Body of pancreas (tissue), 4 donors: Measurements from ENCODE around the gene NR1H3. TPM values are rescaled to one million over a fixed set of nuclear protein-coding genes. Genes with fewer than 3 reads are reported as not detected.

Experiments
- ATAC-seq: fragments of 150-250 bp; one replicate; pipeline ENCODE4 v1.9.1; 2016
- DNase-seq, 4 donors: peaks; one replicate each; pipeline ENCODE4 v3.0.0-alpha.2; 2019
- H3K27ac ChIP-seq, 4 donors: fragments of 200-600 bp; sonication (generic); 1 replicate in 3 of 4; 2 replicates in 1 of 4; pipeline versions ENCODE4 v1.5.1 to v1.6.1; 2016 to 2019; ENCODE audit warnings: mild to moderate bottlenecking in 1 of 4, mixed read lengths in 1 of 4, moderate library complexity in 1 of 4
- H3K27me3 ChIP-seq, 2 donors: fragments of 200-600 bp; sonication (generic); one replicate each; pipeline ENCODE4 v1.6.0; 2016; ENCODE audit warnings: mild to moderate bottlenecking in 1 of 2
- H3K36me3 ChIP-seq, 2 donors: fragments of 200-600 bp; sonication (generic); replicated peaks in 1 of 2; 2 replicates each; pipeline ENCODE4 v1.5.1; 2016; ENCODE audit warnings: low read depth in 2 of 2; ENCODE audit not compliant: insufficient read depth in 1 of 2
- H3K4me1 ChIP-seq: fragments of 200-600 bp; sonication (generic); one replicate; pipeline ENCODE4 v1.6.0; 2016
- H3K4me3 ChIP-seq, 2 donors: fragments of 200-600 bp; sonication (generic); 1 replicate in 1 of 2; 2 replicates in 1 of 2; pipeline ENCODE4 v1.5.1; 2016 to 2019
- H3K9me3 ChIP-seq, 3 donors: fragments of 200-600 bp; sonication (generic); 1 replicate in 2 of 3; 2 replicates in 1 of 3; pipeline ENCODE4 v1.5.1; 2016
- CTCF ChIP-seq, 7 experiments: fragments of 450-650 bp in 4 of 7; fragments of 200-600 bp in 3 of 7; sonication (generic) in 3 of 7; IDR thresholded peaks; one replicate each; pipeline ENCODE4 v1.5.1; 2016 to 2019; ENCODE audit warnings: antibody characterized with exemption in 7 of 7
- POLR2A ChIP-seq, 3 donors: fragments of 450-650 bp; IDR thresholded peaks; one replicate each; pipeline ENCODE4 v1.6.1; 2016; ENCODE audit warnings: antibody characterized with exemption in 3 of 3, mild to moderate bottlenecking in 2 of 3
- WGBS, 2 donors: methylation state at CpG; one replicate each; pipeline ENCODE4 v1.1.5; 2017; 5-methylcytosine and 5-hydroxymethylcytosine counted together
- intact Hi-C: fragments of 100-400 bp; cut with DNase I; formaldehyde crosslinking; loops from one replicate; pipeline ENCODE4 v1.15.1; 2023
- total RNA-seq, 2 donors: library from RNA; depleted of rRNA; stranded (reverse); fragments of >200 nt; gene quantifications; one replicate each; pipeline ENCODE4 v1.1.0, GENCODE V29; 2016

Gene NR1H3
- total RNA-seq, 2 donors from 2014 or later, result 17.9 to 33.9 TPM

DNA sequence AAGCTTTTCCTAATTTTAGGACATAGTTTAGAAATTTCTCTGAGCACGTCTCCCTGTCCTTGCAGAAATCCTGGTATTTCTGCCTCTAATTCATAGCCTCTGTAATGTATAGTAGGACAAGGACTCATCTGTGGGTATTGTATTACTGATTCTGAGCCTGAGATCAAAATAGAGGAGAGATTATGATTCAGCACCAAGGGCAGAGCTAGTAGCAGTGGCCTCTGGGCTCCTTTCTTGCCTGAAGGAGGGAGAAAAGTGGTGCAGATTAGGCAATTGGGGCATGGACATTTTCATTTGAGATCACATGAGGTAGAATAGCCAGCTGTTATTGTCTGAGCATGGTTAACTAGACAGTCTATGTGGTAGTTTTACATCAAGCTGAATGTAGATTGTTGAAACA lies 14.9 kb downstream of the NR1H3 start:
- Histone ChIP-seq H3K27me3 (no peaks in the 10 kb centered on the region), H3K9me3 (no peaks in the 10 kb centered on the region), H3K27ac (no peak overlapping the region), H3K4me3 (no peak overlapping the region), H3K36me3 (peaks cover 0 to 25% of the 10 kb centered on the region in 2 donors), H3K4me1 (peaks cover 35% of the 10 kb centered on the region)
- intact Hi-C loops, result no loop called here
- TF ChIP-seq POLR2A (IDR thresholded peaks at IDR 0.05) (no peak), CTCF (IDR thresholded peaks at IDR 0.05) (no peak)
- DNase-seq (no peak), ATAC-seq (no peak)
- 0% methylated on average over 1 of the region's 1 CpG for WGBS, 2 donors

GRCh38 chr11:47274495-47275235 lies 16.9 kb downstream of the NR1H3 start:
- H3K4me3 ChIP-seq, result no peak overlapping the region
- WGBS, 2 donors, result 90 to 93% methylated on average over 28 of the region's 28 CpGs
- intact Hi-C loops, result loop anchor here (5.0 kb wide), 1 partner anchor 63 kb away; no protein-coding TSS in a partner anchor
- no peaks in the 10 kb centered on the region for H3K27me3 ChIP-seq
- peaks cover 23% of the 10 kb centered on the region for H3K4me1 ChIP-seq
- ATAC-seq (no peak), DNase-seq (no peak)
- H3K9me3 ChIP-seq, result no peaks in the 10 kb centered on the region
- peaks cover 6 to 36% of the 10 kb centered on the region in 2 donors for H3K36me3 ChIP-seq
- H3K27ac ChIP-seq, result no peak overlapping the region
- TF ChIP-seq POLR2A (IDR thresholded peaks at IDR 0.05) (no peak), CTCF (IDR thresholded peaks at IDR 0.05) (no peak)

DNA sequence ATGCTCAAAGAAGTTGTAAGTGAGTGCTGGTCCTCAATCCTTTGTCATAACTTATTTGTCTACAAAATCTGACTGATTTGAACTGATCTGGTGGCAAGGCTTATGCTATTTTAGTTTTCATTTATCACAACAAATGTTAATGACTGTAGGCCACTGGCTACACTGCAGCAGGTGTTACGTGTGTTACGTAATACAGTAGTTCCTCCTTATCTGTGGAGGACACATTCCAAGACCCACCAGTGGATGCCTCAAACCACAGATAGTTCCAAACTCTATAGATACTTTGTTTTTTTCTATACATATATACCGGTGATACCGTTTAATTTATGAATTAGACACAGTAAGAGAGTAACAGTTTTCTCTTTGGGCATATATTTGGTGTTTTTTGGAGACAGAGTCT lies 19.1 kb downstream of the NR1H3 start:
- DNase-seq, result no peak

GRCh38 chr11:47278058-47278457 lies 20.3 kb downstream of the NR1H3 start:
- Histone ChIP-seq H3K27ac (no peak overlapping the region), H3K9me3 (no peaks in the 10 kb centered on the region), H3K36me3 (peaks cover 15 to 56% of the 10 kb centered on the region in 2 donors), H3K27me3 (no peaks in the 10 kb centered on the region), H3K4me1 (no peaks in the 10 kb centered on the region), H3K4me3 (no peak overlapping the region)
- 72 to 82% methylated on average over 3 of the region's 3 CpGs for WGBS, 2 donors
- intact Hi-C loops, result loop anchor here (5.0 kb wide), 1 partner anchor 59 kb away; no protein-coding TSS in a partner anchor
- TF ChIP-seq POLR2A (IDR thresholded peaks at IDR 0.05) (no peak), CTCF (IDR thresholded peaks at IDR 0.05) (no peak)
- ATAC-seq, result no peak
- no peak for DNase-seq

More for the DNA sequence above, 19.1 kb downstream of the NR1H3 start:
- TF ChIP-seq POLR2A (IDR thresholded peaks at IDR 0.05), result no peak
- no peak for TF ChIP-seq CTCF (IDR thresholded peaks at IDR 0.05)
- H3K36me3 ChIP-seq, result peaks cover 7 to 47% of the 10 kb centered on the region in 2 donors
- 81 to 91% methylated on average over 4 of the region's 4 CpGs for WGBS, 2 donors
- H3K4me1 ChIP-seq, result peaks cover 9% of the 10 kb centered on the region
- no peak for ATAC-seq
- no peaks in the 10 kb centered on the region for H3K9me3 ChIP-seq
- no peaks in the 10 kb centered on the region for H3K27me3 ChIP-seq
- no peak overlapping the region for H3K27ac ChIP-seq
- intact Hi-C loops, result loop anchor here (5.0 kb wide), 1 partner anchor 60 kb away; no protein-coding TSS in a partner anchor
- H3K4me3 ChIP-seq, result no peak overlapping the region
